ENCODE results near the gene FBXW11. TPM values are rescaled to one million over a fixed set of nuclear protein-coding genes. Genes with fewer than 3 reads are reported as not detected.

FBXW11 gene
- total and polyA plus RNA-seq, 2 of the 8 experiments (the other 6 are each of a cell fraction or from before 2014, with no cell fraction given), result 45.0 to 75.6 TPM

DNA sequence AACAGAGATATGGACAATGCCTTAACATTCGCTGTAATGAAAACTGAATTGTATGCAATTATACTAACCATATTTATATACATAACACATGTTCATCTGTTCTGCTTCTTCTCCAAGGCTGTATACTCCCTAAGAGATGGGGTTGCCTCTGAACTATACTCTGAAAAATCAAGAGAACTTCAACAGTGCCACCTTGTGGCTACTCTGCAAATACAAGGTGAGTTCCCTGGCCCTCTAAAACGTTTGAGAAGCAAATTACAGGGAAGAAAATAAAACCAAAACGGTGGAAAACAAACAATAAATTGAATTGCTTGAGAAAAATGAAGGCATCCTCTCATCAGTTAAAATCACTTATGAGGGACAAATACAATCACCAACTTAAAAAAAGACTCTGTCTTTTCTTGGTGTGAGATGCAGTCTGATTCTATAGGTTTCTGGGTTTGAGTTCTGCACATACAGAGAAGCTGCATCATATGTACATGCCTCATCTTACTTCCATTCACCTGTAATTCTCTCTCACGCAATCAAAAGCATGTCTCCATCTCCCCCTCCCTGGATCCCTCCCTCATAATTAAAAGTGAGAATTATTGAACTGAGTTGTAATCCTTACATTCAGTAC is 98.6 kb downstream of the FBXW11 start:
- Histone ChIP-seq H3K4ac (replicated peaks; ENCODE audit: insufficient read length, low read depth, low read length) (no peak overlapping the region), H3K36me3 (ENCODE audit: control insufficient read depth in 2 of 4, insufficient read depth in 4 of 4, low read length in 3 of 4) (peaks cover 0 to 11% (median 3%) of the 10 kb centered on the region in 4 experiments; a peak in 6 of 8 replicates), H2BK5ac (ENCODE audit: low read depth, low read length) (no peak overlapping the region), H3K56ac (replicated peaks; ENCODE audit: insufficient read length, low read depth, low read length) (no peak overlapping the region), H3K23me2 (ENCODE audit: low read depth, low read length) (no peaks in the 10 kb centered on the region), H3K14ac (ENCODE audit: insufficient read length) (no peak overlapping the region), H3K4me3 (ENCODE audit: extremely low read depth in 1 of 4, insufficient read depth in 2 of 4, low read depth in 3 of 4, low read length in 4 of 4) (no peak overlapping the region), H3K9me3 (ENCODE audit: insufficient read depth in 2 of 2, low read depth in 1 of 2, low read length in 1 of 2) (no peaks in the 10 kb centered on the region), H3K79me2 (ENCODE audit: control insufficient read depth in 1 of 2, insufficient read depth in 2 of 2, low read length in 2 of 2) (peaks cover 3 to 88% of the 10 kb centered on the region in 2 experiments; a peak in 3 of 4 replicates), H3K9ac (replicated peaks in 1 of 4; ENCODE audit: extremely low read depth in 1 of 4, low read depth in 3 of 4, low read length in 3 of 4) (no peak overlapping the region), H3K27ac (ENCODE audit: low read depth, low read length) (no peak overlapping the region), H2BK20ac (ENCODE audit: low read length) (no peak overlapping the region), H4K8ac (ENCODE audit: extremely low read depth, insufficient read depth, low read length) (no peak overlapping the region), H3K27me3 (replicated peaks in 1 of 4; ENCODE audit: control insufficient read depth in 3 of 4, extremely low read depth in 1 of 4, insufficient read depth in 3 of 4, low read length in 3 of 4) (no peaks in the 10 kb centered on the region), H3K18ac (ENCODE audit: extremely low read depth, low read length) (no peak overlapping the region), H3K23ac (ENCODE audit: insufficient read length) (no peak overlapping the region), H3K79me1 (ENCODE audit: low read depth, low read length) (no peaks in the 10 kb centered on the region; the same call in 1 of the 2 replicates), H4K20me1 (replicated peaks in 1 of 2; ENCODE audit: control insufficient read depth in 1 of 2, insufficient read depth in 2 of 2, low read length in 2 of 2) (peaks cover 9 to 13% of the 10 kb centered on the region in 2 experiments), H2BK120ac (replicated peaks; ENCODE audit: low read depth, low read length) (no peak overlapping the region), H3K4me2 (ENCODE audit: insufficient read depth in 1 of 2, low read depth in 2 of 2, low read length in 2 of 2) (no peak overlapping the region), H3K4me1 (replicated peaks in 1 of 4; ENCODE audit: control insufficient read depth in 3 of 4, insufficient read depth in 4 of 4, low read length in 3 of 4) (peaks cover 0 to 4% (median 2%) of the 10 kb centered on the region in 4 experiments; a peak in 3 of 7 replicates), H4K5ac (ENCODE audit: insufficient read length, low read depth, low read length) (no peak overlapping the region), H4K91ac (replicated peaks; ENCODE audit: insufficient read length, low read length) (no peak overlapping the region), H2AK5ac (ENCODE audit: low read depth, low read length) (no peak overlapping the region), H2BK12ac (ENCODE audit: low read depth, low read length) (no peak overlapping the region), H2BK15ac (ENCODE audit: low read length) (no peak overlapping the region), H2AFZ (ENCODE audit: low read length) (no peak overlapping the region)
- POLR2A ChIA-PET (ENCODE audit: partially characterized antibody), result interaction anchor here (1.2 kb wide), 1 partner anchor 137 kb away, joined by 3 read pairs; no protein-coding TSS in a partner anchor
- peak; percentile 90 for FAIRE-seq
- CTCF ChIA-PET (ENCODE audit: partially characterized antibody), result interaction anchor here (0.5 to 7.3 kb wide), 30 partner anchors 8 to 489 kb away, joined by 3 to 83 read pairs (median 4); partner anchors contain the start of genes FBXW11 and FGF18
- TF ChIP-seq, protein P1, sequence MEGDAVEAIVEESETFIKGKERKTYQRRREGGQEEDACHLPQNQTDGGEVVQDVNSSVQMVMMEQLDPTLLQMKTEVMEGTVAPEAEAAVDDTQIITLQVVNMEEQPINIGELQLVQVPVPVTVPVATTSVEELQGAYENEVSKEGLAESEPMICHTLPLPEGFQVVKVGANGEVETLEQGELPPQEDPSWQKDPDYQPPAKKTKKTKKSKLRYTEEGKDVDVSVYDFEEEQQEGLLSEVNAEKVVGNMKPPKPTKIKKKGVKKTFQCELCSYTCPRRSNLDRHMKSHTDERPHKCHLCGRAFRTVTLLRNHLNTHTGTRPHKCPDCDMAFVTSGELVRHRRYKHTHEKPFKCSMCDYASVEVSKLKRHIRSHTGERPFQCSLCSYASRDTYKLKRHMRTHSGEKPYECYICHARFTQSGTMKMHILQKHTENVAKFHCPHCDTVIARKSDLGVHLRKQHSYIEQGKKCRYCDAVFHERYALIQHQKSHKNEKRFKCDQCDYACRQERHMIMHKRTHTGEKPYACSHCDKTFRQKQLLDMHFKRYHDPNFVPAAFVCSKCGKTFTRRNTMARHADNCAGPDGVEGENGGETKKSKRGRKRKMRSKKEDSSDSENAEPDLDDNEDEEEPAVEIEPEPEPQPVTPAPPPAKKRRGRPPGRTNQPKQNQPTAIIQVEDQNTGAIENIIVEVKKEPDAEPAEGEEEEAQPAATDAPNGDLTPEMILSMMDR (IDR thresholded peaks at IDR 0.05; ENCODE audit: control extremely low read depth in 1 of 3, insufficient read depth in 1 of 3, low read depth in 1 of 3, low read length in 3 of 3), result peak in 2 of 3 experiments; percentile 60 to 73; a peak in 3 of 4 replicates
- TF ChIP-seq CHD2 (IDR thresholded peaks at IDR 0.05; ENCODE audit: low read length), result no peak
- no peak for TF ChIP-seq SIRT6 (IDR thresholded peaks at IDR 0.05; ENCODE audit: low read length)
- TF ChIP-seq CHD1 (IDR thresholded peaks at IDR 0.05; ENCODE audit: low read depth, low read length), result no peak
- no peak for TF ChIP-seq JUN (IDR thresholded peaks at IDR 0.05; ENCODE audit: low read depth, low read length)
- TF ChIP-seq RAD21 (IDR thresholded peaks at IDR 0.05 in 1 of 2, conservative IDR thresholded peaks at IDR 0.05 in 1 of 2; ENCODE audit: low read depth in 2 of 2, low read length in 2 of 2), result peak; percentile 67 to 74
- WGBS, 2 experiments (ENCODE audit: extremely low coverage in 1 of 2, insufficient coverage in 1 of 2, insufficient read length in 1 of 2, insufficient replicate concordance in 2 of 2, low coverage in 1 of 2, low lambda C conversion rate in 2 of 2, missing lambda C conversion rate in 1 of 2), result 37% methylated on average over 4 of the region's 4 CpGs; no CpG with 5 or more reads in 1 of the 2 experiments
- DNase-seq (ENCODE audit: low read depth in 1 of 2, low spot score in 2 of 2), result no peak

Measured in H1 (cell line).